ENCODE measurements around the gene SIRT3. TPM values are rescaled to one million over a fixed set of nuclear protein-coding genes. Genes with fewer than 3 reads are reported as not detected.
"Not testable (repeated sequence)": the region's sequence is repeated elsewhere in the genome, so short reads cannot be mapped to it uniquely, and the experiment has no call there.

SIRT3 gene
- total RNA-seq, 4 donors from 2014 or later: 2.5 to 8.3 (median 6.1) TPM

- no peak for DNase-seq
Measured at GRCh38 chr11:270451-271318, 34.5 kb upstream of the SIRT3 start.

GRCh38 chr11:269146-269890, 33.2 kb upstream of the SIRT3 start:
- no peak for DNase-seq
- 46 to 48% methylated on average over 21 of the region's 21 CpGs for WGBS, 2 donors
- peak overlapping the region in 3 of 4 donors; percentile 10 to 60 (median 43) for H3K4me3 ChIP-seq

More at GRCh38 chr11:270451-271318, 34.5 kb upstream of the SIRT3 start:
- Histone ChIP-seq H3K27ac (peak overlapping the region in 3 of 4 donors; percentile 17 to 89 (median 68)), H3K27me3 (peaks cover 0 to 34% (median 0%) of the 10 kb centered on the region in 4 donors), H3K4me1 (peaks cover 0 to 13% (median 0%) of the 10 kb centered on the region in 3 donors), H3K4me3 (no peak overlapping the region), H3K9me3 (no peaks in the 10 kb centered on the region), H3K36me3 (no peaks in the 10 kb centered on the region)
- 87 to 91% methylated on average over 9 to 11 of the region's 18 CpGs for WGBS, 2 donors
- no peak for TF ChIP-seq POLR2A (IDR thresholded peaks at IDR 0.05)
- TF ChIP-seq CTCF (IDR thresholded peaks at IDR 0.05): no peak
- intact Hi-C loops (cut with DNase I): no loop called here

GRCh38 chr11:268716-269145, 32.6 kb upstream of the SIRT3 start:
- Histone ChIP-seq H3K4me3 (peak overlapping the region in 3 of 4 donors; percentile 10 to 60 (median 43)), H3K27ac (peak overlapping the region; percentile 68 to 89 (median 76)), H3K27me3 (peaks cover 0 to 34% (median 0%) of the 10 kb centered on the region in 4 donors), H3K4me1 (peaks cover 0 to 13% (median 0%) of the 10 kb centered on the region in 3 donors)
- H3K36me3 ChIP-seq; H3K9me3 ChIP-seq; intact Hi-C loops (cut with DNase I); DNase-seq: not testable (repeated sequence)
- WGBS, 2 donors: 37 to 51% methylated on average over 15 to 16 of the region's 16 CpGs
- TF ChIP-seq CTCF (IDR thresholded peaks at IDR 0.05): peak in 2 of 6 experiments; percentile 3 to 8
- peak in 1 of 4 donors; percentile 36 for TF ChIP-seq POLR2A (IDR thresholded peaks at IDR 0.05)

More at GRCh38 chr11:269146-269890, 33.2 kb upstream of the SIRT3 start:
- TF ChIP-seq POLR2A (IDR thresholded peaks at IDR 0.05): peak in 2 of 4 donors; percentile 13 to 32
- TF ChIP-seq CTCF (IDR thresholded peaks at IDR 0.05): peak in 2 of 6 experiments; percentile 7 to 39
- intact Hi-C loops (cut with DNase I): no loop called here
- H3K36me3 ChIP-seq: no peaks in the 10 kb centered on the region
- H3K9me3 ChIP-seq: no peaks in the 10 kb centered on the region
- peaks cover 0 to 13% (median 0%) of the 10 kb centered on the region in 3 donors for H3K4me1 ChIP-seq
- H3K27ac ChIP-seq: peak overlapping the region in 3 of 4 donors; percentile 68 to 89 (median 82)
- peaks cover 0 to 34% (median 0%) of the 10 kb centered on the region in 4 donors for H3K27me3 ChIP-seq

GRCh38 chr11:267491-267994, 31.4 kb upstream of the SIRT3 start:
- no peaks in the 10 kb centered on the region for H3K36me3 ChIP-seq
- TF ChIP-seq POLR2A (IDR thresholded peaks at IDR 0.05) (peak in 1 of 4 donors; percentile 72), CTCF (IDR thresholded peaks at IDR 0.05) (no peak)
- H3K9me3 ChIP-seq: no peaks in the 10 kb centered on the region
- H3K4me1 ChIP-seq: peaks cover 0 to 13% (median 0%) of the 10 kb centered on the region in 3 donors
- H3K4me3 ChIP-seq: peak overlapping the region; percentile 16 to 60 (median 40)
- intact Hi-C loops (cut with DNase I): no loop called here
- DNase-seq: no peak
- peak overlapping the region; percentile 68 to 89 (median 76) for H3K27ac ChIP-seq
- WGBS, 2 donors: 26 to 32% methylated on average over 15 to 16 of the region's 18 CpGs
- H3K27me3 ChIP-seq: peaks cover 0 to 27% (median 0%) of the 10 kb centered on the region in 4 donors

Measured in esophagus squamous epithelium (tissue), 5 donors.